Stomach smooth muscle (tissue), 2 donors: ENCODE measurements around the gene KCNAB1.

Experiments
- H3K27ac ChIP-seq: one replicate; pipeline ENCODE4 v1.7.0; 2013; ENCODE audit warnings: mild to moderate bottlenecking, low read length, inconsistent platforms
- H3K27me3 ChIP-seq, 2 donors: one replicate each; pipeline ENCODE4 v1.7.0; 2013; ENCODE audit warnings: low read length in 2 of 2; ENCODE audit not compliant: insufficient read depth in 2 of 2, control insufficient read depth in 1 of 2
- H3K36me3 ChIP-seq, 2 donors: one replicate each; pipeline ENCODE4 v1.7.0; 2013; ENCODE audit warnings: low read length in 2 of 2; ENCODE audit not compliant: control insufficient read depth in 2 of 2, insufficient read depth in 2 of 2
- H3K4me1 ChIP-seq: one replicate; pipeline ENCODE4 v1.7.0; 2013; ENCODE audit warnings: low read length; ENCODE audit not compliant: control insufficient read depth, insufficient read depth
- H3K4me3 ChIP-seq, 2 donors: one replicate each; pipeline ENCODE4 v1.7.0; 2013; ENCODE audit warnings: low read length in 2 of 2
- H3K9ac ChIP-seq, 2 donors: one replicate each; pipeline ENCODE4 v1.7.0; 2013; ENCODE audit warnings: low read length in 2 of 2, mild to moderate bottlenecking in 1 of 2
- H3K9me3 ChIP-seq, 2 donors: one replicate each; pipeline ENCODE4 v1.7.0; 2013; ENCODE audit warnings: low read length in 2 of 2; ENCODE audit not compliant: control insufficient read depth in 2 of 2
- donor health status: healthy.
- donor health status: Pancreatic carcinoma.

KCNAB1 gene

DNA sequence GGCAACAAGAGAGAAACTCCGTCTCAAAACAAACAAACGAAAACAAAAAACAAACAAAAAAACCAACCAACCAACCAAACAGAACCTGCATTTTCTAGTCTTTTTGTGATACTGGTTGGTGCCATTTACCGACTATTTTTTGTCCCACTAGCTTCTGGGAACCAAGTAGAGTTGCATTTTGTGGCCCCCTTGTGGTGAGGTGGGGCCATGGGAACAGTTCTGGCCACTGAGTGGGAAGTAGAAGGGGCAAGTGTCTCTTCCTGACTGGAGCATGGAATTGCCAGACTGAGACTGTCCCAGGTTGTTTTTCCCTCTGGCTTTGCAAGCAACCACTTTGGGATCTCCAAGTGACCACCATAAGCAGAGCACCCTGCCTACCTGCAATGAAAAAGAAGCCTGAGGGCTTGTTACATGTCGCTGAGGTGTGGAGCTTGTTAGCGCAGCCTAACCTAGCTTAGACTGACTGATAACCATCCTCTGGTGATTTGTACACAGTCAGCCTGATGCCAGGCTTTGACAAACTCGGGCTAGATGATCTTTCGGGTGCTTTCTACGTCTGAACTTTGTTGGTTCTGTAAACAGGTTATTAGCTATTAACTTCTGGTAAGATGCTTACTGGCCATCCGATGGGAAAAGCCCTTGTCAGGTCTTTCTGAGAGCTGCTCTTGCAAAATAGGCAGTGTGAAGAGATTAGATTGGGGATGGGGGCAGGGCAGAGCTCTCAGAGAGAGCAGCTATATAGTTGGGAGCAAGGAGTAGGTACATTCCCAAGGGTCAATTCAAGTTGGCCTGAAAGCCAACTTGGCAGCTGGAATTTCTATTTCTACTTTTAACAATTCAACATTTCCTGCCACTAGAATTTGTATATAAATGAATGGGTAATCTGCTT is 262.3 kb downstream of the KCNAB1 start:
- peak overlapping the region; percentile 31 for H3K27ac ChIP-seq

DNA sequence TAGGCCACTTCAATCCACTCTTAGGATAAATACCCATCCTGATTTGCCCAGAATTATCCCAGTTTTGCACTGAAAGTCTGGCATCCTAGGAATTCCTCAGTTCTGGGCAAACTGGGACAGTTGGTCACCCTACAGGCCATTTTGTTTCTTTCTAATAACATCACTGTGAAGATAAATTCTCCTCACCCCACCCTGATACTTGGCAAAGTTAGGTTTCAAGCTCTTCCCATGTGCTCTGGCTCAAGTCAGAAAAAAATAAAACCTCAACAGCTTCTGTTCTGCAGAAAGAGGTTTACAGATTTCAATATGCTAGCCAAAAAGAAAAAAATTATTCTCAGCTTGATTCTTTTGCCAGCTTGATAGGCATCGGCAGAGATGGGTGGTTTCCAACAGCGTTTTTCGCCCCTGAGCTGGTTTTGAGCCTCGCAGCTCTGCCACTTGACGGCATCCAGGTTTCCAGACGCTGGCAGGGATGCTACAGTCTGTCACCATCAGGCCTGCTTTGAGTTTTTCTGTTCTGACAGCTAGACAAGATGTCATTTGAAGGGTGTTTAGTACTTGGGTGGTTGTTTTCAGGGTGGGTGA is 263.2 kb downstream of the KCNAB1 start:
- Histone ChIP-seq H3K9me3 (no peaks in the 10 kb centered on the region), H3K27me3 (no peaks in the 10 kb centered on the region), H3K9ac (no peak overlapping the region), H3K36me3 (no peaks in the 10 kb centered on the region), H3K27ac (peak overlapping the region; percentile 37), H3K4me3 (peak overlapping the region in 1 of 2 donors; percentile 15), H3K4me1 (peaks cover 10% of the 10 kb centered on the region)

More for the DNA sequence above, 262.3 kb downstream of the KCNAB1 start:
- Histone ChIP-seq H3K27me3 (no peaks in the 10 kb centered on the region), H3K4me1 (peaks cover 10% of the 10 kb centered on the region), H3K9me3 (no peaks in the 10 kb centered on the region), H3K4me3 (no peak overlapping the region), H3K9ac (no peak overlapping the region), H3K36me3 (no peaks in the 10 kb centered on the region)

DNA sequence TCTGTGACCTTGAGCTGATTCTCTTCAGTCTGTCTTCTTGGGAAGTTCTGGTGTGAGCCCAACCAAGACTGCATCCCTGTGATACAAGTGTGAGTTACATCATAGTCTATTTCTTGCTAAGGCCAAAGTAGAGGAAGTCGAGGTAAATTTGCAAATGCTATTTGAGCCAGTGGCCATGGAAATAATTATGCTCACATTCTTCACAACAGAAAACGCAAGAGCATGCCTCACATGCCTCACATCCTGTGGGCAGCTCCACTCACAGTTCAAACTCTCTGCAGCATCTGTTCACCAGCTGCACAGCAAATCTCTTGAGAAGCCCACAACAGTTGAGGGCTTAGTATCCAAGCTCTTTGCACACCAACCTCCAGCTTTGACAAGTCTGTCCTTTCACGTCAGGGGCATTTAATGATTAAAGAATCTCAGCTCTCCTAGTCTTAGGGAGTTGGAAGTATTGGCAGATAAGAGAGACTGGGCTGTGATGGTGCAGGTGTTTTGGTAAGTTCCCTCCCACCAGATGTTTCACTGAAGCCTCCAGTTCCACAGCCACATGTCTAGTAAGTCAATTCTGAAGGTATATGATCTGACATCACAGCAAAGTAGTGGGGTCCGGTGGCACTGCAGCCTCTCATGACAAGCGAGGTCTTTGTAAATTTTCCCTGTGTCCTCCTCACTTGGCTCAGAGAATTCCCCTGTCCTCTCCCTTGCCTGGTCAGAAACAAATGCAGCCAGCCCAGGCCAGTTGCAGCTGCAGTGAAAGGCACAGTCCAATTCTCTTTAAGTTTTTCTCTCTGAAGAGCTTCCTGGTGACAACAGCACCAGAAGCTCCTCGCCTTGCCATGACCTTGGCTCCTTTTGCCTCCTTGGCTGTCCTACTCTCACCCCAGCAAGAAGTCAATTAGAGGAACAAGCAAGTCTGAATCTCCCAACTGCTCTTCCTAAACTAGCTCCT is 268.4 kb downstream of the KCNAB1 start:
- Histone ChIP-seq H3K36me3 (no peaks in the 10 kb centered on the region), H3K9ac (no peak overlapping the region), H3K27me3 (peaks cover 0 to 2% of the 10 kb centered on the region in 2 donors), H3K4me3 (no peak overlapping the region), H3K4me1 (peaks cover 1% of the 10 kb centered on the region), H3K9me3 (no peaks in the 10 kb centered on the region), H3K27ac (no peak overlapping the region)

DNA sequence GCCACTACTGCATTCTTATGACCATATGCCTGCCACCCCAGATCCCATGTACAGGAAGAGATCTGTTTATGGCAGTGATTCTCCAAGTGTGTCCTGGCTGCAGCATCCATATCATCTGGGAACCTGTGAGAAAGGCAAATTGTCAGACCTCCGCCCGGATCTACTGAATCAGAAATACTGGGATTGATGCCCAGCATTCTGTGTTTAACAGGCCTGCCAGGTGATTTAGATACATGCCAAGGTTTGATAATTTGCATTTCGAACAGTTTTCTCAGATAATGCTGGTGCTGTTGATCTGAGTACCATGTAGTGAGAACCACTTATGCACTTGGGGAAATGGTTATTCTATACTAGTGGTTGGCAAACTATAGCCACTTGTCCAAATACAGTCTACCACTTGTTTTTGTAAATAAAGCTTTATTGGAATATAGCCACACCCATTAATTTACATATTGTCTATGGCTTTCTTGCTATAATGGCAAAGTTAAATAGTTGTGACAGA is 269.1 kb downstream of the KCNAB1 start:
- Histone ChIP-seq H3K9ac (no peak overlapping the region), H3K27me3 (peaks cover 0 to 2% of the 10 kb centered on the region in 2 donors), H3K27ac (no peak overlapping the region), H3K36me3 (no peaks in the 10 kb centered on the region), H3K4me1 (no peaks in the 10 kb centered on the region), H3K9me3 (no peaks in the 10 kb centered on the region), H3K4me3 (no peak overlapping the region)

DNA sequence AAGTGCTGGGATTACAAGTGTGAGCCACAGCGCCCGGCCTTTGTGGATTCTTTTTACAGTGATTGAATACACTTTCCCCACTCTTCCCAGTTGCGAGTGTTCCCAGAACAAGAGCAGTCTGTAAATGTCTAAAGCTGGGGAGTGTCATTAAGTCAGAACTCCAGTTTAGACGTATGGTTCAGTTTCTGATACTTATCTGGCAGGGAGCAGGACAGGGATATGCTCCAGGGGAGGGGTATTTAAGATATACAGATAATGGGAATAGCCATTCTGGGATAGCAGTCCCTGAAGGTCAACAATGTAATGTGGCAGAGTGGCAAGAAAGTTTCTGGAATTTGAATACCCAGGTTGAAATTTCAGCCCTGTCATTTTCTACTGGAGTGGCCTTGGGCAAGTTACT is 270.5 kb downstream of the KCNAB1 start:
- no peaks in the 10 kb centered on the region for H3K36me3 ChIP-seq
- H3K9me3 ChIP-seq = no peaks in the 10 kb centered on the region
- no peak overlapping the region for H3K4me3 ChIP-seq
- no peaks in the 10 kb centered on the region for H3K4me1 ChIP-seq
- no peak overlapping the region for H3K27ac ChIP-seq
- peaks cover 0 to 2% of the 10 kb centered on the region in 2 donors for H3K27me3 ChIP-seq
- no peak overlapping the region for H3K9ac ChIP-seq

DNA sequence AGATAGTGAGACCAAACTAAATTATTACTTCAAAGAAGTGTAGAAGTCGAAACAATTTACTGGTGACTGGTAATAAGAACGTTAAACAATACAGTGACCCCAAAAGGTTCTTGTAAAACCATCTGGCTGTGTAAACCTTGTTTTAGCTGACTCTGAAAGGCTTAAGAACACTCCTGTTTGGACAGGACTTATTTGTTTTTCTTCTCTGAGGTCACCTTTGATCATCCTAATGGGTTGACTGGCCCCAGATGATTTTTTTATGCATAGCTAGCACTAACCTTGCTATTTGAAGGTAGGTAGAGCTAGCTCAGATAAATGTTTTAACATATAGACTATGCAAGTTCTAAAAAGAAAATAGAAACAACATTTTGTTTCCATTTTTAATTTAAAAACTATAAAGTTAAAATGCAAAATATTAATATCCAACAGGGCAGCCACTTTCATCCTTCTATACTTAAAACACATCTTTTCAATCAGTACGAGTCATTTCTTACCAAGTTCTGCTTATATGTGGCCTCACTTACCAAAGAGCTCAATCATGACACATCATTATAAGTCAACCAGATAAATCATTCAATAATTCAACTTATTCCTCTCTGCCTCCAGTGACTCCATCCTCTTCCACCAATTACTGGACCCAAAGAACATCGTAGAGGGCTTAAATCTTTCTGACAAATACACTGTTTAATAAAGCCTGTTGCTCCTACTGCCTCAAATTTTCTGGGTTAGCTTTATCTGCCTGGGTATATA is 275.8 kb downstream of the KCNAB1 start:
- no peaks in the 10 kb centered on the region for H3K36me3 ChIP-seq
- no peaks in the 10 kb centered on the region for H3K9me3 ChIP-seq
- H3K27ac ChIP-seq = no peak overlapping the region
- H3K27me3 ChIP-seq = peaks cover 0 to 2% of the 10 kb centered on the region in 2 donors
- H3K4me3 ChIP-seq = no peak overlapping the region
- no peak overlapping the region for H3K9ac ChIP-seq
- no peaks in the 10 kb centered on the region for H3K4me1 ChIP-seq

DNA sequence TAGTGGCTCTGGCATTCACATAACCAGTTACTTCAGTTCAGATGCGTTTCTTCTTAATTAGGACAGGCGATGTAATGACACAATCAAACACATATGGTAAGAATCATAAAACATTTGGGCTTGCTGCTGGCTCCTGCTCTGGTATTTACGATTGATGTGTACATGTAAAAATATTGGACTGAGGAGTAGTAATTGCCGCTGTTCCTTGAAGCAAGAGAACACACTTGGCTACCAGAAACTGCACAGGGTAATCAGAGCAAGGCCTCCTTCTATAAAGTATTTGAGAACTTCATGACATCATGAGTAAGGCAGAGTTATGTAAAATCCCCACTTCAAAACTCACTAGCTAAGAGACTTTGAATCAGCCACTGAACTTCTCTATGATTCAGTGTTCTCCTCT is 276.5 kb downstream of the KCNAB1 start:
- Histone ChIP-seq H3K9me3 (no peaks in the 10 kb centered on the region), H3K4me1 (no peaks in the 10 kb centered on the region), H3K9ac (no peak overlapping the region), H3K27me3 (peaks cover 0 to 2% of the 10 kb centered on the region in 2 donors), H3K27ac (no peak overlapping the region), H3K36me3 (no peaks in the 10 kb centered on the region), H3K4me3 (no peak overlapping the region)

DNA sequence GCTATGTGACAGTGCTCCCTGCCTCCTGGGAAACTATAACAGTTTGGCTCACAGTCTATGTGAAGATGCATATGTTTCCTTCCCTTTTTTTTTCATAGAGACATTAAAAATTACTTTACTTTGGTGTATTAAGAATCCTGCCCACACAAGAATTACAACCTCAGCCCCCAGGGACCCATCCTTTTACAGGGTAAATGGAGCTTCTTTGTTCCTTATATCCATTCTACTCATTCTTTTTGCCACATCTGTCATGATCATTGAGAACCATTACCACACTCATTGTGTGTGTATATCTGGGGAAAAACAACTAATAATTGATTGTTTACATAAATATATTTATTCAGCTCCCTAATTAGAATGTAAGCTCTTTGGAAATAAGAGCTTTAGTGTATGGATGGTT is 277.2 kb downstream of the KCNAB1 start:
- Histone ChIP-seq H3K36me3 (no peaks in the 10 kb centered on the region), H3K4me1 (no peaks in the 10 kb centered on the region), H3K27me3 (peaks cover 0 to 2% of the 10 kb centered on the region in 2 donors), H3K9ac (no peak overlapping the region), H3K27ac (no peak overlapping the region), H3K9me3 (no peaks in the 10 kb centered on the region), H3K4me3 (no peak overlapping the region)

DNA sequence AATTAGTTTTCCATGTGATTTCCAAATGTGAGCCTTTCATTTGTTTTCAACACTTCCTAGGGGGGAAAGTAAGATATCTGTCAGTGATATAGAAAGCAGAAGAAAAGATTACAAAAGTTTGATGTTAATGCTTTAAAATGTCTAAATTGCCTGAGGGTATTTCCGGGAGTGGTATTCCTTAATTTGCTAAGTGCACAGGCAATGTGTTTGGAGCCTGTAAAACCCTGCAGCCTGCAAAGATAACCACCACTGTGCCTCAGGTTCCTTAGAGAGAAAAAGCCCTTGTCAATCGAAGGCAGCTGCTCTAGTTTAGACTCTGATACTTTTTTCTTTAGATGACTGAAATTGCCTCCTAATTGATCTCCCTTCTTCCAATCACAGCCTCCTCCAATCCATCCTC is 279.7 kb downstream of the KCNAB1 start:
- Histone ChIP-seq H3K27ac (no peak overlapping the region), H3K4me3 (no peak overlapping the region), H3K9me3 (no peaks in the 10 kb centered on the region), H3K9ac (no peak overlapping the region), H3K36me3 (no peaks in the 10 kb centered on the region), H3K27me3 (no peaks in the 10 kb centered on the region), H3K4me1 (no peaks in the 10 kb centered on the region)

DNA sequence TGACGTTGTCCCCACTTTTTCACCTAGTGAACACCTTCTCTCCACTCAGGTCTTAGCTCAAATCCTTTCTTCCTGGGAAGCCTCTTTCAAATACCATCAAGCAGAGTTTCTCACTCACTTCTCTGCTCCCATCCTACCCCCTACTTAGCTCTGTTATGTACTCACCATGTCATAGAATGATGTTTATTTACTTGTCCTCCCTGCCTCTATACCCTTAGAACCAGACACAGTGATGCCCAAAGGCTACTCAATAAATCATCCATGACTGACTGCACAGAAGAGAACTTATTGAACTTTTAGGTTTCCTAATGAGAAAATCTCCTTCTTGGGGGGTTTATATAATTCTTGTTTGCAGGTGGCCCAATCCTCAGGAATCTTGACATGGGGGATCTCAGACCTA is 280.4 kb downstream of the KCNAB1 start:
- Histone ChIP-seq H3K4me1 (no peaks in the 10 kb centered on the region), H3K27ac (no peak overlapping the region), H3K27me3 (no peaks in the 10 kb centered on the region), H3K4me3 (no peak overlapping the region), H3K9me3 (no peaks in the 10 kb centered on the region), H3K36me3 (no peaks in the 10 kb centered on the region), H3K9ac (no peak overlapping the region)
